Activated CD8-positive, alpha-beta memory T cell treated with anti-CD3 and anti-CD28 coated beads, Interleukin-2, amount 10 ng/mL, durations not matched to agents 7 days and 5 days (primary cell): ENCODE results near the gene LRIT3. TPM values are rescaled to one million over a fixed set of nuclear protein-coding genes. Genes with fewer than 3 reads are reported as not detected.
A peak's percentile ranks its signal among the peaks of the same experiment; 100 is the strongest.
"Not testable (repeated sequence)": the region's sequence is repeated elsewhere in the genome, so short reads cannot be mapped to it uniquely, and the experiment has no call there.

Source experiments
- ATAC-seq: fragments of 150-1000 bp; cut with Tn5 transposase; one replicate; pipeline ENCODE4 v1.10.0; 2021; ENCODE audit warnings: moderate library complexity
- CTCF ChIA-PET: fragments of 350-600 bp; sonication (Branson Sonifier 250); formaldehyde crosslinking; loops from one replicate; lab custom pipeline; 2021; ENCODE audit warnings: antibody characterized with exemption; lab: Charles Lee
- DNase-seq: peaks from one replicate; pipeline ENCODE4 v3.0.0-alpha.2; 2020
- H3K27ac Mint-ChIP-seq: one replicate; pipeline ENCODE4 v1.8.0; 2021; ENCODE audit warnings: mild to moderate bottlenecking, mixed read lengths
- H3K27me3 Mint-ChIP-seq: one replicate; pipeline ENCODE4 v1.8.0; 2021; ENCODE audit warnings: mixed read lengths
- H3K36me3 Mint-ChIP-seq: one replicate; pipeline ENCODE4 v1.8.0; 2021; ENCODE audit warnings: mild to moderate bottlenecking, mixed read lengths
- H3K4me1 Mint-ChIP-seq: one replicate; pipeline ENCODE4 v1.8.0; 2021; ENCODE audit warnings: mixed read lengths
- H3K4me3 Mint-ChIP-seq: one replicate; pipeline ENCODE4 v1.8.0; 2021; ENCODE audit warnings: mild to moderate bottlenecking, moderate library complexity, mixed read lengths
- H3K9me3 Mint-ChIP-seq: one replicate; pipeline ENCODE4 v1.8.0; 2022; ENCODE audit warnings: low read depth, mixed read lengths
- total RNA-seq, 2 experiments: library from RNA; stranded (reverse); gene quantifications; one replicate each; pipeline ENCODE4 v1.2.3, GENCODE V29; 2021

The LRIT3 gene
- total RNA-seq, 2 experiments from 2014 or later = 0.23 TPM; not detected in 1

- H3K9me3 Mint-ChIP-seq = no peaks in the 10 kb centered on the region
- peaks cover 47% of the 10 kb centered on the region for H3K4me1 Mint-ChIP-seq
- no peak for ATAC-seq
- CTCF ChIA-PET = interaction anchor here (1.5 to 3.0 kb wide), 3 partner anchors 387 to 397 kb away, joined by 3 to 12 read pairs (median 4); partner anchors contain the start of gene SEC24B
- H3K27me3 Mint-ChIP-seq = no peaks in the 10 kb centered on the region
- peaks cover 57% of the 10 kb centered on the region for H3K36me3 Mint-ChIP-seq
- DNase-seq = no peak
- H3K4me3 Mint-ChIP-seq = no peak overlapping the region
- H3K27ac Mint-ChIP-seq = peak overlapping the region; percentile 41
These were observed 27.3 kb upstream of the LRIT3 start for GRCh38 chr4:109820563-109820962.

DNA sequence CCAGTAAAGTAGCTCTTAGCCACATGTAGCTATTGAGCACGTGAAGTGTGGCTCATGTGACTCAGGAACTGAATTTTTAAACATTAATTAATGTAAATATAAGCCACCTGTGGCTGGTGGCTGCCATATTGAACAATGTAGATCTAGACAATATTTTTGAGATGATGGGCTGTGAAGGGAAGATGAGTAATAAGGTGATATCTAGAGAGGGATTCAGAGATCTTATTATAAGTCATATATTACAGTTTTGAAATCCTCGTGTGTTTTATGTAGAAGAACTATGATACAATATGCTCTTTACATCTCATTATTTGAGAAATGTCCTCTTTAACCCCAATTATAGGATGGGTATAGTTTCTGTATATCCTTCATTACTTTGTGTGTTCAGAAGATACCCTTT, 26.7 kb upstream of the LRIT3 start:
- no peak overlapping the region for H3K27ac Mint-ChIP-seq
- DNase-seq (no peak), ATAC-seq (no peak)
- no peaks in the 10 kb centered on the region for H3K27me3 Mint-ChIP-seq
- CTCF ChIA-PET = interaction anchor here (1.5 to 3.0 kb wide), 2 partner anchors 388 to 389 kb away, joined by 3 to 12 read pairs; partner anchors contain the start of gene SEC24B
- peaks cover 54% of the 10 kb centered on the region for H3K36me3 Mint-ChIP-seq
- no peaks in the 10 kb centered on the region for H3K9me3 Mint-ChIP-seq
- H3K4me3 Mint-ChIP-seq = no peak overlapping the region
- peaks cover 43% of the 10 kb centered on the region for H3K4me1 Mint-ChIP-seq

DNA sequence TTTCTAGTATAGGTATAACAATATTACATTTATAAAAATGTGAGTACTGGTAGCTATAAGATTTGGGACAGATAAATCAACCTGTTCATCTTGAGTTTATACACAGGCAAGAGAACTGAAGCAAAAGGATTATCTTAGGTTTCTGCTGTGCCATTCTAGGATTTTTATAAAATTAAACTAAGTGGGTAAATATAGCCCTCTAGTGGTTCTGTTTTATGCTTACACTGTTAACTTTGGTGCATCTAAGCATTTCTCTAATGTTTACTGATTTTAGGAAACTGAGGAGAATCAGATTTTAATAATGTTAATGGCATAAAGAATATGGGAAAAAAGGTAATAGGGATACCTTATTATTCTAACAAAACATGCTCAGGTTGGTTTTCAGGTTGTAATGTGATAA, 21.2 kb upstream of the LRIT3 start:
- Mint-ChIP-seq H3K27me3 (no peaks in the 10 kb centered on the region), H3K27ac (no peak overlapping the region), H3K4me3 (no peak overlapping the region), H3K4me1 (peaks cover 4% of the 10 kb centered on the region), H3K9me3 (no peaks in the 10 kb centered on the region), H3K36me3 (peaks cover 15% of the 10 kb centered on the region)
- ATAC-seq (peak; percentile 57), DNase-seq (no peak)
- CTCF ChIA-PET = interaction anchor here (1.0 to 3.5 kb wide), 5 partner anchors 11 to 401 kb away, joined by 3 to 22 read pairs (median 11); partner anchors contain the start of genes CASP6, GAR1 and SEC24B

DNA sequence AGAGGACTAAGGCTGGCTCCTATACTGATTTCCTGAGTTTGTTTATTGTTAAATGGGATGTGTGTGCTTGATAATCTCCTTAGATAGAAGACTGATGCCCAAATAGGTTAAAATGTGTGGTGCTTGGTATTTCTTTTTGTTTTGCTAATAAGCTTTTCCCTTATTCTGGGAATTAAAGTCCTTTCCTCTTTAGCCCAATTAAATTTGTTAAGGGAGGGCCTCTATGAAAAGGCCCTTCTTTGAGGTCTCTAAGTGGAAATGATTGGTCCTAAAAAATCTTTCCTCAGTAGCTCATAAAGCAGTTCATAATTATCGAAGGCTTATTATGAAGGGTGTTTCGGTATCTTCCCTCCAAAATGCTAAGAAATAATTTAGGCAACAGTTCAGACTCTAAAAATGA, 20.2 kb upstream of the LRIT3 start, which contains the start of gene RRH:
Gene RRH (plus strand): TSS at position 301 of the 400 bp plus-strand sequence. CDS start 56 bp downstream, at position 357.
- DNase-seq (no peak), ATAC-seq (no peak)
- Mint-ChIP-seq H3K4me1 (peaks cover 2% of the 10 kb centered on the region), H3K27me3 (no peaks in the 10 kb centered on the region), H3K9me3 (no peaks in the 10 kb centered on the region), H3K4me3 (no peak within 1 kb of the TSS), H3K36me3 (peaks cover 11% of the 10 kb centered on the region), H3K27ac (no peak within 1 kb of the TSS)
- CTCF ChIA-PET = interaction anchor here (1.0 to 3.5 kb wide), 3 partner anchors 12 to 395 kb away, joined by 5 to 22 read pairs (median 17); partner anchors contain the start of genes CASP6, GAR1 and SEC24B

- DNase-seq (no peak), ATAC-seq (no peak)
- Mint-ChIP-seq H3K9me3 (no peaks in the 10 kb centered on the region), H3K4me1 (no peaks in the 10 kb centered on the region), H3K27ac (no peak overlapping the region), H3K4me3 (no peak overlapping the region), H3K27me3 (no peaks in the 10 kb centered on the region), H3K36me3 (no peaks in the 10 kb centered on the region)
- CTCF ChIA-PET = interaction anchor here (3.5 kb wide), 1 partner anchor 401 kb away, joined by 10 read pairs; the partner anchor contains the start of gene SEC24B
These were observed 14.2 kb upstream of the LRIT3 start for GRCh38 chr4:109833756-109834155.

DNA sequence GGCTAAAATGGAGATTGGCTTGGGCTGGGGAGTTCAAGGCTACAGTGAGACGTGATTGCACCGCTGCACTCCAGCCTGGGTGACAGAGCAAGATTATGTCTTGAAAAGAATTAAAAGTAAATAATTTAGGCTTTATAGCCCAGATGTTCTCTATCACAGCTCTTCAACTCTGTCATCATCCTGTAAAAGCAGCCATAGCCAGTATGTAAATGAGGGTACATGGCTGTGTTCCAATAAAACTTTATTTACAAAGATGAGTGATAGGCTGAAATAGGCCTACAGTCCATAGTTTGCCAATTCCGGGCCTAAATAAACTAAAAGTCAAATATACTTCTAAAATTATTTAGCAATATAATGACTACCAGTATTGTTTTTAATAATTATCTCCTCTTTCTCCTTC, 10.9 kb upstream of the LRIT3 start:
- Mint-ChIP-seq H3K36me3 (no peaks in the 10 kb centered on the region), H3K27ac (no peak overlapping the region), H3K4me1 (no peaks in the 10 kb centered on the region), H3K27me3 (no peaks in the 10 kb centered on the region), H3K9me3 (no peaks in the 10 kb centered on the region), H3K4me3 (no peak overlapping the region)
- CTCF ChIA-PET = interaction anchor here (0.7 kb wide), 1 partner anchor 80 kb away, joined by 3 read pairs; no protein-coding TSS in a partner anchor
- DNase-seq (no peak), ATAC-seq (no peak)

- no peaks in the 10 kb centered on the region for H3K4me1 Mint-ChIP-seq
- no peaks in the 10 kb centered on the region for H3K36me3 Mint-ChIP-seq
- no peaks in the 10 kb centered on the region for H3K9me3 Mint-ChIP-seq
- ATAC-seq (no peak), DNase-seq (no peak)
- no peak overlapping the region for H3K4me3 Mint-ChIP-seq
- no peak overlapping the region for H3K27ac Mint-ChIP-seq
- H3K27me3 Mint-ChIP-seq = no peaks in the 10 kb centered on the region
- CTCF ChIA-PET = no interaction called here
These were observed 1.4 kb upstream of the LRIT3 start for GRCh38 chr4:109846395-109847098.

- H3K27me3 Mint-ChIP-seq = no peaks in the 10 kb centered on the region
- no peaks in the 10 kb centered on the region for H3K4me1 Mint-ChIP-seq
- DNase-seq (no peak), ATAC-seq (no peak)
- CTCF ChIA-PET = interaction anchor here (1.2 kb wide), 1 partner anchor 433 kb away, joined by 5 read pairs; no protein-coding TSS in a partner anchor
- no peak overlapping the region for H3K4me3 Mint-ChIP-seq
- H3K36me3 Mint-ChIP-seq = no peaks in the 10 kb centered on the region
- H3K9me3 Mint-ChIP-seq = no peaks in the 10 kb centered on the region
- H3K27ac Mint-ChIP-seq = no peak overlapping the region
These were observed 594 bp downstream of the LRIT3 start for GRCh38 chr4:109848501-109848900.

DNA sequence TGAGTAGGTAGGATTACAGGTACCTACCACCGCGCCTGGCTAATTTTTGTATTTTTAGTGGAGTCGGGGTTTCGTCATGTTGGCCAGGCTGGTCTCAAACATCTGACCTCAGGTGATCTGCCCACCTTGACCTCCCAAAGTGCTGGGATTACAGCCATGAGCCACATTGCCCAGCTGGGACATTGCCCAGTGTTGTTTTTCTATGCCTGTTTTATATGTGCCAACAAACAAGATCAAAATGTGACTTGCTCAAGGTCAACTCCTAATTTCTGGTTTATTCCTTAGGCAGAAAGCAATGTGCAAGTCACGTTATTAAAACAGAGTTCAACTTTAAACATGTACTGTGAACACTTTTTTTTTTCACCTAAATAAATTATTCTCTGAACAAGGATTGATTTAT, 2.7 kb downstream of the LRIT3 start:
- no peak for ATAC-seq
- DNase-seq = no peak
- CTCF ChIA-PET = no interaction called here
- no peaks in the 10 kb centered on the region for H3K4me1 Mint-ChIP-seq
- no peak overlapping the region for H3K4me3 Mint-ChIP-seq
- H3K27me3 Mint-ChIP-seq = no peaks in the 10 kb centered on the region
- no peaks in the 10 kb centered on the region for H3K36me3 Mint-ChIP-seq
- H3K9me3 Mint-ChIP-seq = no peaks in the 10 kb centered on the region
- H3K27ac Mint-ChIP-seq = no peak overlapping the region

DNA sequence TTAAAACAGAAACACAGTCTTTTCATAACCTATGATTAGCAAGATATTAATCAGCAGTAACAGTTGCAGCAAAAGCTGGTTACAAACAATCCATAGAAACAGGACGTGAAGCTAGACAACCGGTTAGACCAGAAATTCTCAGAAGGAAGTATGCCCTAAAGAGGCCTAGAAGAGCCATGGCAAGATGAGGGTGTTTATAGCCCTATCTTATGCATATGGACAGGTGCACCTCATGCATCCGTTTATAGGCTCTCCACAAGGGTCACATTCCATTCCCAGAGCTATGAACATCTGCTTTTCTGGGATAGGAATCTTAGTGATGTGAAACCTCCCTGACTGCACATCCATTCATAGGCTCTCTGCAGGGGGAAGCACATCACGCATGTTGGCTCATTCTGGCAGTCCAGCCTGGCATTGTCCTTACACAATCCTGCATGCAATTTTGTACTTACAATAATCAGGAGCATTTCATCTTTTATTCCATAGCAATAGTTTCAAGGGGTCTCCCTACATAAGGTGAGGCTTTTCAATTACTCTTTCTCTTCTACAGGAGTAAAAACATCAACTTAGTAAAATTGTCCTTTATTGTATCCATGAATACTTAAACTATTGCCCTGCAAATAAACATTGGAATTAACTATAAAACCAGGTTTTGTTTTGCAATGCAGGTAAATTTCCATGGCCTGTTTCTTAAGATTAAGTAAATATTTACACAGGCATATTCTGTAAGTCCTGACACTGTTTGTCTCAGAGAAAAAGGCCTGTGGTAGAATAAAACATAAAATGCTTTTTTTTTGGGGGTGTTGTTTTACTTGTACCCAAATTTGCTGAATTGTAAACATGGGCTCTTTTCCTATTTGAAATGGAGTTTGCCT, 11.8 kb downstream of the LRIT3 start:
- H3K4me1 Mint-ChIP-seq, ATAC-seq, CTCF ChIA-PET, H3K27ac Mint-ChIP-seq, H3K9me3 Mint-ChIP-seq, H3K36me3 Mint-ChIP-seq, H3K4me3 Mint-ChIP-seq, H3K27me3 Mint-ChIP-seq, DNase-seq: not testable (repeated sequence)

DNA sequence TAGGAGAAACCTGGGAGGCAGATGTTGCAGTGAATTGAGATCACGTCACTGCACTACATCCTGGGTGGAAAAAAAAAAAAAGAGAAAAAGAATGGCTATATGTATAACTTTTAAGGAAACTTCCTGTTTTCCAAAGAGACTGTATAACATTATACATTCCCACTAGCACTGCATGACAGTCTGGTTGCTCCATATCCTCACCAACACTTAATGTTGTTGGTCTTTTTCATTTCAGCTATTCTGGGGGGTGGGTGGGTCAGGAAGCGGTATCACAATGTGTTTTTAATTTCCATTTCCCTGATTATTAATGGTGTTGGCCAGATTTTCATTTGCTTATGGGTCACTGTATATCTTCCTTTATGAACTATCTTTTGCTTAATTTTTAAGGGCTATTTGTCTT, 13.4 kb downstream of the LRIT3 start:
- peaks cover 9% of the 10 kb centered on the region for H3K9me3 Mint-ChIP-seq
- no peak overlapping the region for H3K27ac Mint-ChIP-seq
- CTCF ChIA-PET = no interaction called here
- ATAC-seq (no peak), DNase-seq (no peak)
- H3K4me1 Mint-ChIP-seq = no peaks in the 10 kb centered on the region
- no peaks in the 10 kb centered on the region for H3K36me3 Mint-ChIP-seq
- no peak overlapping the region for H3K4me3 Mint-ChIP-seq
- no peaks in the 10 kb centered on the region for H3K27me3 Mint-ChIP-seq

- Mint-ChIP-seq H3K27ac (no peak overlapping the region), H3K36me3 (no peaks in the 10 kb centered on the region), H3K4me1 (no peaks in the 10 kb centered on the region), H3K4me3 (no peak overlapping the region), H3K27me3 (no peaks in the 10 kb centered on the region), H3K9me3 (peaks cover 9% of the 10 kb centered on the region)
- no peak for ATAC-seq
- CTCF ChIA-PET = no interaction called here
- no peak for DNase-seq
These were observed 14.1 kb downstream of the LRIT3 start for GRCh38 chr4:109861916-109862511.

DNA sequence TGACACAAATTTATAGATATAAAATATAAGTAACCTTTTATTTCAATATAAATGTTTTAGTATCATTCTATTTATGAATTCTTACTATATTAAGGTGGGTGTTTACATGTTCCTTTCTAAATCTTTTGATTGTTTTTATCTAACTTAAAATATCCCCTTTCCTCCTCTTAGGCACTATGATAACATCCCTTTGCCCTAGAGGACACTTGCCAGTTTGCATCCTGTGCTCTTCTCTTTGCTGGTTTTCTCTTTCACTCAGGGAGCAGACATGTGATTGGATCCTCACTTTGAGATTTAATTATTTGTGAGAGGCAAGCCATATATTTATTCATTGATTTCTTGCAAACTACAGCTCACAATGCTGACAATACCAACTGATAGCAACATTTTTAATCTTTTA, 16.2 kb downstream of the LRIT3 start:
- H3K4me3 Mint-ChIP-seq = no peak overlapping the region
- H3K36me3 Mint-ChIP-seq = no peaks in the 10 kb centered on the region
- peaks cover 9% of the 10 kb centered on the region for H3K9me3 Mint-ChIP-seq
- no peak overlapping the region for H3K27ac Mint-ChIP-seq
- ATAC-seq (no peak), DNase-seq (no peak)
- no peaks in the 10 kb centered on the region for H3K4me1 Mint-ChIP-seq
- CTCF ChIA-PET = interaction anchor here (1.0 kb wide), 1 partner anchor 99 kb away, joined by 3 read pairs; no protein-coding TSS in a partner anchor
- no peaks in the 10 kb centered on the region for H3K27me3 Mint-ChIP-seq
